Neural cell (in vitro differentiated cells): ENCODE measurements around the gene PCDHGA12.

Experiments
- MXI1 ChIP-seq: fragments of 450-650 bp; conservative IDR thresholded peaks from 2 replicates; pipeline ENCODE4 v1.6.1; 2014; ENCODE audit warnings: antibody characterized with exemption, mild to moderate bottlenecking; ENCODE audit not compliant: poor library complexity, severe bottlenecking
- TF ChIP-seq, protein P1 (sequence below): fragments of 450-650 bp; IDR thresholded peaks from 2 replicates; pipeline ENCODE4 v1.5.1; 2014; ENCODE audit warnings: antibody characterized with exemption, mild to moderate bottlenecking, moderate library complexity; ENCODE audit not compliant: poor library complexity, severe bottlenecking
- TF ChIP-seq, protein P2 (sequence below): IDR thresholded peaks from 2 replicates; pipeline ENCODE4 v1.6.1; 2012; ENCODE audit warnings: borderline replicate concordance

DNA sequence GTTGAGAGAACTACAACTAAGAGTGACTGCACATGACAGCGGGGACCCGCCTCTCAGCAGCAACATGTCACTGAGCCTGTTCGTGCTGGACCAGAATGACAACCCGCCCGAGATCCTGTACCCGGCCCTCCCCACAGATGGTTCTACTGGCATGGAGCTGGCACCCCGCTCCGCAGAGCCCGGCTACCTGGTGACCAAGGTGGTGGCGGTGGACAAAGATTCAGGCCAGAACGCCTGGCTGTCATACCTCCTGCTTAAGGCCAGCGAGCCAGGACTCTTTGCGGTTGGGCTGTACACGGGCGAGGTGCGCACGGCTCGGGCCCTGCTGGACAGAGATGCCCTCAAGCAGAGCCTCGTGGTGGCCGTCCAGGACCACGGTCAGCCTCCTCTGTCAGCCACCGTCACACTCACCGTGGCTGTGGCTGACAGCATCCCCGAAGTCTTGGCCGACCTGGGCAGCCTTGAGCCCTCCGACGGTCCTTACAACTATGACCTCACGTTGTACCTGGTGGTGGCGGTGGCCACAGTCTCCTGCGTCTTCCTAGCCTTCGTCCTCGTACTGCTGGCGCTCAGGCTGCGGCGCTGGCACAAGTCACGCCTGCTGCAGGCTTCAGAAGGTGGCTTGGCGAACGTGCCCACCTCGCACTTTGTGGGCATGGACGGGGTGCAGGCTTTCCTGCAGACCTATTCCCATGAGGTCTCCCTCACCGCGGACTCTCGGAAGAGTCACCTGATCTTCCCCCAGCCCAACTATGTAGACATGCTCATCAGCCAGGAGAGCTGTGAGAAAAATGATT lies 45.6 kb upstream of the PCDHGA12 start:
- TF ChIP-seq, protein P1, sequence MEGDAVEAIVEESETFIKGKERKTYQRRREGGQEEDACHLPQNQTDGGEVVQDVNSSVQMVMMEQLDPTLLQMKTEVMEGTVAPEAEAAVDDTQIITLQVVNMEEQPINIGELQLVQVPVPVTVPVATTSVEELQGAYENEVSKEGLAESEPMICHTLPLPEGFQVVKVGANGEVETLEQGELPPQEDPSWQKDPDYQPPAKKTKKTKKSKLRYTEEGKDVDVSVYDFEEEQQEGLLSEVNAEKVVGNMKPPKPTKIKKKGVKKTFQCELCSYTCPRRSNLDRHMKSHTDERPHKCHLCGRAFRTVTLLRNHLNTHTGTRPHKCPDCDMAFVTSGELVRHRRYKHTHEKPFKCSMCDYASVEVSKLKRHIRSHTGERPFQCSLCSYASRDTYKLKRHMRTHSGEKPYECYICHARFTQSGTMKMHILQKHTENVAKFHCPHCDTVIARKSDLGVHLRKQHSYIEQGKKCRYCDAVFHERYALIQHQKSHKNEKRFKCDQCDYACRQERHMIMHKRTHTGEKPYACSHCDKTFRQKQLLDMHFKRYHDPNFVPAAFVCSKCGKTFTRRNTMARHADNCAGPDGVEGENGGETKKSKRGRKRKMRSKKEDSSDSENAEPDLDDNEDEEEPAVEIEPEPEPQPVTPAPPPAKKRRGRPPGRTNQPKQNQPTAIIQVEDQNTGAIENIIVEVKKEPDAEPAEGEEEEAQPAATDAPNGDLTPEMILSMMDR: no peak
- no peak for TF ChIP-seq MXI1
- TF ChIP-seq, protein P2, sequence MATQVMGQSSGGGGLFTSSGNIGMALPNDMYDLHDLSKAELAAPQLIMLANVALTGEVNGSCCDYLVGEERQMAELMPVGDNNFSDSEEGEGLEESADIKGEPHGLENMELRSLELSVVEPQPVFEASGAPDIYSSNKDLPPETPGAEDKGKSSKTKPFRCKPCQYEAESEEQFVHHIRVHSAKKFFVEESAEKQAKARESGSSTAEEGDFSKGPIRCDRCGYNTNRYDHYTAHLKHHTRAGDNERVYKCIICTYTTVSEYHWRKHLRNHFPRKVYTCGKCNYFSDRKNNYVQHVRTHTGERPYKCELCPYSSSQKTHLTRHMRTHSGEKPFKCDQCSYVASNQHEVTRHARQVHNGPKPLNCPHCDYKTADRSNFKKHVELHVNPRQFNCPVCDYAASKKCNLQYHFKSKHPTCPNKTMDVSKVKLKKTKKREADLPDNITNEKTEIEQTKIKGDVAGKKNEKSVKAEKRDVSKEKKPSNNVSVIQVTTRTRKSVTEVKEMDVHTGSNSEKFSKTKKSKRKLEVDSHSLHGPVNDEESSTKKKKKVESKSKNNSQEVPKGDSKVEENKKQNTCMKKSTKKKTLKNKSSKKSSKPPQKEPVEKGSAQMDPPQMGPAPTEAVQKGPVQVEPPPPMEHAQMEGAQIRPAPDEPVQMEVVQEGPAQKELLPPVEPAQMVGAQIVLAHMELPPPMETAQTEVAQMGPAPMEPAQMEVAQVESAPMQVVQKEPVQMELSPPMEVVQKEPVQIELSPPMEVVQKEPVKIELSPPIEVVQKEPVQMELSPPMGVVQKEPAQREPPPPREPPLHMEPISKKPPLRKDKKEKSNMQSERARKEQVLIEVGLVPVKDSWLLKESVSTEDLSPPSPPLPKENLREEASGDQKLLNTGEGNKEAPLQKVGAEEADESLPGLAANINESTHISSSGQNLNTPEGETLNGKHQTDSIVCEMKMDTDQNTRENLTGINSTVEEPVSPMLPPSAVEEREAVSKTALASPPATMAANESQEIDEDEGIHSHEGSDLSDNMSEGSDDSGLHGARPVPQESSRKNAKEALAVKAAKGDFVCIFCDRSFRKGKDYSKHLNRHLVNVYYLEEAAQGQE: no peak
